ENCODE data around the gene ZBTB7A.

- TF ChIP-seq REST (IDR thresholded peaks at IDR 0.05; ENCODE audit: low read depth): no peak
- TF ChIP-seq RAD21 (IDR thresholded peaks at IDR 0.05; ENCODE audit: low read depth): no peak
- no peak for TF ChIP-seq NFIC (IDR thresholded peaks at IDR 0.05)
- TF ChIP-seq EP300 (IDR thresholded peaks at IDR 0.05; ENCODE audit: borderline replicate concordance): no peak
- no peak for TF ChIP-seq TAF1 (IDR thresholded peaks at IDR 0.05; ENCODE audit: low read depth)
- no peak for TF ChIP-seq FOXM1 (IDR thresholded peaks at IDR 0.05; ENCODE audit: borderline replicate concordance, low read depth)
- TF ChIP-seq CREB1 (IDR thresholded peaks at IDR 0.05; ENCODE audit: low read depth): no peak
- TF ChIP-seq TCF12 (IDR thresholded peaks at IDR 0.05; ENCODE audit: low read depth): no peak
- no peak for TF ChIP-seq YY1 (IDR thresholded peaks at IDR 0.05; ENCODE audit: low read depth)
- TF ChIP-seq, protein P1, sequence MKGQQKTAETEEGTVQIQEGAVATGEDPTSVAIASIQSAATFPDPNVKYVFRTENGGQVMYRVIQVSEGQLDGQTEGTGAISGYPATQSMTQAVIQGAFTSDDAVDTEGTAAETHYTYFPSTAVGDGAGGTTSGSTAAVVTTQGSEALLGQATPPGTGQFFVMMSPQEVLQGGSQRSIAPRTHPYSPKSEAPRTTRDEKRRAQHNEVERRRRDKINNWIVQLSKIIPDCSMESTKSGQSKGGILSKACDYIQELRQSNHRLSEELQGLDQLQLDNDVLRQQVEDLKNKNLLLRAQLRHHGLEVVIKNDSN (IDR thresholded peaks at IDR 0.05): no peak
- TF ChIP-seq CEBPB (IDR thresholded peaks at IDR 0.05): no peak
These were observed 14.9 kb upstream of the ZBTB7A start for GRCh38 chr19:4081441-4082129.
